ENCODE results near the gene IER5L. TPM values are rescaled to one million over a fixed set of nuclear protein-coding genes. Genes with fewer than 3 reads are reported as not detected.
A peak's percentile ranks its signal among the peaks of the same experiment; 100 is the strongest.

Gene IER5L
- total RNA-seq, 2 experiments from 2014 or later, result 8.6 to 8.8 TPM

GRCh38 chr9:129184219-129184524 is 6.1 kb upstream of the IER5L start:
- Mint-ChIP-seq H3K27me3 (no peaks in the 10 kb centered on the region), H3K4me1 (peaks cover 3% of the 10 kb centered on the region), H3K9me3 (no peaks in the 10 kb centered on the region), H3K27ac (no peak overlapping the region), H3K36me3 (no peaks in the 10 kb centered on the region), H3K4me3 (no peak overlapping the region)
- ATAC-seq (ENCODE audit: low read depth), result no peak
- no peak for DNase-seq
- POLR2A ChIA-PET, result no interaction called here

GRCh38 chr9:129183495-129184218 is 5.6 kb upstream of the IER5L start:
- H3K27me3 Mint-ChIP-seq, result no peaks in the 10 kb centered on the region
- no peak overlapping the region for H3K27ac Mint-ChIP-seq
- no peak overlapping the region for H3K4me3 Mint-ChIP-seq
- ATAC-seq (ENCODE audit: low read depth), result peak; percentile 20
- no peaks in the 10 kb centered on the region for H3K36me3 Mint-ChIP-seq
- DNase-seq, result no peak
- POLR2A ChIA-PET, result no interaction called here
- no peaks in the 10 kb centered on the region for H3K9me3 Mint-ChIP-seq
- peaks cover 7% of the 10 kb centered on the region for H3K4me1 Mint-ChIP-seq

DNA sequence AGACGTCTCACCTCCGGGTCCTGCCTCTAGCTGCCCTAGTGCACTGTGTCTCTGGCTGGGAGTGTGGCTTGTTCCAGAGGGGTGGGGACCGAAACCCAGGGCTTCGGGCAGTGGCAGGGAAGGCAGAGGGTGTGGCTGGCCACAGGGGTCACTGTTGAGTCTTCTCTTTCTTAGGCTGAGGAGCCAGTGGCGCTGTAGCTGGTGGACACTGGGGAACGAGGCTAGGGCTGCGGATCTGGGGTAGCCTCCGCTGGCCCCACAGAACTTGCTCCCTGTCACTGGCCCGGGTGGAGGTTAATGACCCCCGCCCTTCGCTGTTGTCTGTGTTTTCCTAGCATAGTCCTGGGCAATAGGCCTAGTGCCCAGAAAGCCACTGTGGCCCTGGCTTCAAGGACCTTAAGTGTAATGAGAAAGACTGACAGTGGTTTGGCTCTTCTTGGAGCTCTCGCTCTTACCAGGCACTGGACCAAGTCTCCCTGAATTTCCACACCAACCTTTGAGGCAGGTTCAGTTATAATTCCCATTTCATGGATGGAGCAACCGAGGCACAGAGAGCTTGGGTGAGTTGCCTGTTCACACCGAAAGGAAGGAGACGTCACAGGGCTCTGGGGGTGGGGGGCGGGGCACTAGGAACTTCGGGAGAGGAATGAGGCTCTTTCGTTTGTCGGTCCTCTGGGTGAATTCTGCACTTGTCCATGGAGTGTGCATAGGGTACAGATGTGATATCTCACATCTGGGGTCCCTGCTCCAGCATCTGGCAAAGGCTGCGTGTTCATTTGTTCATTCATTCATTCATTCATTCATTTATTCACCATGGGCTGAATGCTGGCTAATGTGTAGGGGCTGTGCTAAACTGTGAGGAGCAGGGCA is 4.8 kb upstream of the IER5L start:
- POLR2A ChIA-PET, result no interaction called here
- H3K4me3 Mint-ChIP-seq, result no peak overlapping the region

DNA sequence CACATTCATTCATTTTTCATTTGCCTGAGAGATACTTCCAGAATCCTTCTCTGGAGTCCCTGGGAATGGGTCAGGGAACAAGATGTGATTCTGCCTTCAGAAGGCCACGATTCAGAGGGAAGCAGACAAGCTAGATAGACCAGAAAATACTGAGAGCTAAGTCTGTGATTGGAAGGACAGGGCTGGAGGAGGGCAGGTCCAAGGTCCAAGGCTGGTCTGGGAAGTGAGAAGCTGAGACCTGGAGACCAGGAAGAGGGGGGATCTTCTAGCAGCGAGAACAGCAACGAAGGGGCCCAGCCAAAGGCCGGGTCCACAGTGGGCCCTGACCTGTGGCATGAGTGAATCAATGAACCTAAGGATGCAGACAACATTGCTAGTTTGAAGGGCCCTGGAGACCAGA is 4.1 kb upstream of the IER5L start:
- ATAC-seq (ENCODE audit: low read depth), result no peak
- Mint-ChIP-seq H3K36me3 (no peaks in the 10 kb centered on the region), H3K27ac (no peak overlapping the region), H3K4me3 (no peak overlapping the region), H3K27me3 (no peaks in the 10 kb centered on the region), H3K9me3 (no peaks in the 10 kb centered on the region), H3K4me1 (peaks cover 8% of the 10 kb centered on the region)
- POLR2A ChIA-PET, result no interaction called here
- DNase-seq, result no peak

More for the DNA sequence above, 4.8 kb upstream of the IER5L start:
- DNase-seq (no peak), ATAC-seq (ENCODE audit: low read depth) (no peak)
- H3K4me1 Mint-ChIP-seq, result peaks cover 8% of the 10 kb centered on the region
- H3K27ac Mint-ChIP-seq, result peak overlapping the region; percentile 23
- no peaks in the 10 kb centered on the region for H3K27me3 Mint-ChIP-seq
- H3K9me3 Mint-ChIP-seq, result no peaks in the 10 kb centered on the region
- H3K36me3 Mint-ChIP-seq, result no peaks in the 10 kb centered on the region

DNA sequence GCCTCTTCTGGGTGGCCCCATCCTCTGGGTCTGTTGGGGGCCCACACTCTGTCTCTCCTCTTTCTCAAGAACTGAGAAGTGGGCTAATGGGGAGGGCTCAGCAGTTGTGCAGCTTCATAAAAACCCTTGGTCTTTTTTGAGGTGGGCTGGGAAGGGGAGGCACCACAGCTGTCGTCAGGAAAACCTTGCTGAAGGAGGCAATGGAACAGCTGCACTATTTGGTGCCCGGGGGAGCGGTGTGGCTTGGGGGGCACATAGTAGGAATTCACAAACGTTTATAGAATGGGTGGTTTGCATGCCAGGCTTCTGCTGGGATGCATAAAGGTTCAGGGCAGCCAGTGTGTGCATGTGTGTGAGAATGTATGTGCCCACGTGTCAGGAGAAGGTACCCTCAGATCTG is 3.2 kb upstream of the IER5L start:
- no peaks in the 10 kb centered on the region for H3K9me3 Mint-ChIP-seq
- ATAC-seq (ENCODE audit: low read depth), result no peak
- no peaks in the 10 kb centered on the region for H3K27me3 Mint-ChIP-seq
- POLR2A ChIA-PET, result no interaction called here
- DNase-seq, result no peak
- no peak overlapping the region for H3K4me3 Mint-ChIP-seq
- no peaks in the 10 kb centered on the region for H3K36me3 Mint-ChIP-seq
- H3K27ac Mint-ChIP-seq, result no peak overlapping the region
- H3K4me1 Mint-ChIP-seq, result peaks cover 8% of the 10 kb centered on the region

DNA sequence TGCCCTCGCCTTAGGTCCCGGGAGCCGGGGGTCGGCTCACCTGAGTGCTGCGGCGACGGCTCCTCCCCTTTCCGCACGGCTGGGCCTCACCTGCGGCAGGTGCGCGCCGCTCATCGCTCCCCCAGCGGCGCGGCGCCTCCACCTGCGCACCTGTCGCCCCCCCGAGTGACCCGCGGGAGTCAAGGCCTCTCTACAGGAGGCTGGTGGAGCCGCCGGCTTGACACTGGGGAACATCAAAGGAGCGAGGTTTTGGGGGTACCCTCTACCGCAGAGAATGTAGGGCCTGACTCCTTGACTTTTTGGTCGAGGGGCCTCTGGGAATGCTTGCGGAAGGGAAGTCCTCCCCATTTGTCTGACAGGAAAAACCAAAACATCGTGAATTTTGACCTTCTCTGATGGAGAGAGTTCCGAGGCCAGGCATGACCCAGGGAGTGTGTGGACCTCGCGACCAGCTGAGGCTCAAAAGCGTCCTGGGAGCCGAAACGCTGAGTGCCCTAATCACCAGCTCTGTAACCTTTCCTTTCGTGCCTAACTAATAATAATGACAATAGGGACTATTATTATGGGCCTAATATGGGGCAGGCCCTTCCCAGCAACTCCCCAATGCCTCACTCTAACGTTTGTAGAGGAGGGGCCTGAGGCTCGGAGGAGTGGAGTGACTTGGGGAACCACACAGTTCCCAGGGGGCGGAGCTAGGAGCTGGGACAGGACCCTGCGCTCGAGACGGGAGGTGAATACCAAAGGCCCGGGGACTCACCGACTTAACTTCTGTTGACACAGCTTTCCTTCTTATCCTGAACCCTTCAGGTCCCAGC is 714 bp upstream of the IER5L start:
- no peaks in the 10 kb centered on the region for H3K27me3 Mint-ChIP-seq
- POLR2A ChIA-PET, result interaction anchor here (0.6 to 5.2 kb wide), 30 partner anchors 9 to 449 kb away, joined by 3 to 44 read pairs (median 5); partner anchors contain the start of gene NTMT1
- no peaks in the 10 kb centered on the region for H3K9me3 Mint-ChIP-seq
- peaks cover 8% of the 10 kb centered on the region for H3K4me1 Mint-ChIP-seq
- no peak for DNase-seq
- peak overlapping the region; percentile 16 for H3K27ac Mint-ChIP-seq
- peak overlapping the region; percentile 56 for H3K4me3 Mint-ChIP-seq
- H3K36me3 Mint-ChIP-seq, result no peaks in the 10 kb centered on the region
- no peak for ATAC-seq (ENCODE audit: low read depth)

DNA sequence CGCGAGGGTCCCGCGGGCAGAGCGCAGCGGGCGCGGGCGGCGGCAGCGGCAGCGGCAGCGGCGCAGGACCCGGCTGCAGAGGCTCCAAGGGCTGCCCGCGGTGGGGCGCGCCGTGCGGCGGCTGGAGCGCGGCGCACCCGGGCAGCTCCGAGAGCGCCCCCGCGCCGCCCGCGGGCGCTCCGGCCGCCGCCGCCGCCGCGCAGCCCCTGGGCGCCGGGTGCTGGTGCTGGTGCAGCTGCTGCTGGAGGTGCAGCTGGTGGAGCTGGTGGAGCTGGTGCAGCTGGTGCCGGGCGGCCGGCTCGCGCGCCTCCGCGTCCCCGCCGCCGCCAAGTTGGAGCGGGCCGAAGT is 644 bp downstream of the IER5L start:
- H3K27me3 Mint-ChIP-seq, result peaks cover 12% of the 10 kb centered on the region
- H3K9me3 Mint-ChIP-seq, result no peaks in the 10 kb centered on the region
- DNase-seq, result no peak
- H3K4me3 Mint-ChIP-seq, result no peak overlapping the region
- no peak overlapping the region for H3K27ac Mint-ChIP-seq
- POLR2A ChIA-PET, result interaction anchor here (0.7 to 5.2 kb wide), 27 partner anchors 10 to 450 kb away, joined by 3 to 44 read pairs (median 5); partner anchors contain the start of gene NTMT1
- H3K36me3 Mint-ChIP-seq, result no peaks in the 10 kb centered on the region
- H3K4me1 Mint-ChIP-seq, result peaks cover 8% of the 10 kb centered on the region
- ATAC-seq (ENCODE audit: low read depth), result peak; percentile 10

- no peaks in the 10 kb centered on the region for H3K36me3 Mint-ChIP-seq
- ATAC-seq (ENCODE audit: low read depth) (no peak), DNase-seq (peak; percentile 68)
- H3K27me3 Mint-ChIP-seq, result peaks cover 17% of the 10 kb centered on the region
- POLR2A ChIA-PET, result interaction anchor here (1.0 to 5.2 kb wide), 18 partner anchors 19 to 449 kb away, joined by 3 to 44 read pairs (median 8); partner anchors contain the start of gene NTMT1
- H3K4me3 Mint-ChIP-seq, result peak overlapping the region; percentile 89
- H3K9me3 Mint-ChIP-seq, result no peaks in the 10 kb centered on the region
- H3K4me1 Mint-ChIP-seq, result peaks cover 8% of the 10 kb centered on the region
- H3K27ac Mint-ChIP-seq, result peak overlapping the region; percentile 56
Observed at GRCh38 chr9:129176701-129177442, 1.2 kb downstream of the IER5L start.

GRCh38 chr9:129175825-129176633 is 2.0 kb downstream of the IER5L start:
- Mint-ChIP-seq H3K4me1 (peaks cover 8% of the 10 kb centered on the region), H3K9me3 (no peaks in the 10 kb centered on the region), H3K27me3 (peaks cover 19% of the 10 kb centered on the region), H3K36me3 (no peaks in the 10 kb centered on the region), H3K27ac (peak overlapping the region; percentile 89), H3K4me3 (peak overlapping the region; percentile 89)
- POLR2A ChIA-PET, result interaction anchor here (1.3 to 5.2 kb wide), 8 partner anchors 35 to 450 kb away, joined by 4 to 44 read pairs (median 13); partner anchors contain the start of gene NTMT1
- DNase-seq (peak; percentile 75), ATAC-seq (ENCODE audit: low read depth) (peak; percentile 13)

DNA sequence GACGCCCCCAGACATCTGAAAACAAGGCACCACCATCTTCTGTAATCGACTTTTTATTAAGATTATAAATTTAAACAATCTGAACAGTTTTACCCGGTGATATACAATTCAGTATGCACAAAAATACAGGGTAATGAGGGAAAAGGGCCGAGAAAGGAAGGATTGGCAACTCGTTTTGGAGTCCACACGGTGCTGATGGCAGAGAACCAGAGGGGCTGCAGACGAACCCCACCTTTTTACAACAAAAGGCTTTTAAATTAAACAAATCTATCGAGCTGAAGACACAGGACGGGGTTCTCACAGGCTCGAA is 2.6 kb downstream of the IER5L start:
- no peak for DNase-seq
- Mint-ChIP-seq H3K27me3 (peaks cover 19% of the 10 kb centered on the region), H3K4me1 (peaks cover 12% of the 10 kb centered on the region), H3K36me3 (no peaks in the 10 kb centered on the region), H3K9me3 (no peaks in the 10 kb centered on the region), H3K4me3 (peak overlapping the region; percentile 89), H3K27ac (peak overlapping the region; percentile 89)
- no peak for ATAC-seq (ENCODE audit: low read depth)
- POLR2A ChIA-PET, result interaction anchor here (1.1 to 5.2 kb wide), 7 partner anchors 35 to 450 kb away, joined by 4 to 44 read pairs (median 8); partner anchors contain the start of gene NTMT1

DNA sequence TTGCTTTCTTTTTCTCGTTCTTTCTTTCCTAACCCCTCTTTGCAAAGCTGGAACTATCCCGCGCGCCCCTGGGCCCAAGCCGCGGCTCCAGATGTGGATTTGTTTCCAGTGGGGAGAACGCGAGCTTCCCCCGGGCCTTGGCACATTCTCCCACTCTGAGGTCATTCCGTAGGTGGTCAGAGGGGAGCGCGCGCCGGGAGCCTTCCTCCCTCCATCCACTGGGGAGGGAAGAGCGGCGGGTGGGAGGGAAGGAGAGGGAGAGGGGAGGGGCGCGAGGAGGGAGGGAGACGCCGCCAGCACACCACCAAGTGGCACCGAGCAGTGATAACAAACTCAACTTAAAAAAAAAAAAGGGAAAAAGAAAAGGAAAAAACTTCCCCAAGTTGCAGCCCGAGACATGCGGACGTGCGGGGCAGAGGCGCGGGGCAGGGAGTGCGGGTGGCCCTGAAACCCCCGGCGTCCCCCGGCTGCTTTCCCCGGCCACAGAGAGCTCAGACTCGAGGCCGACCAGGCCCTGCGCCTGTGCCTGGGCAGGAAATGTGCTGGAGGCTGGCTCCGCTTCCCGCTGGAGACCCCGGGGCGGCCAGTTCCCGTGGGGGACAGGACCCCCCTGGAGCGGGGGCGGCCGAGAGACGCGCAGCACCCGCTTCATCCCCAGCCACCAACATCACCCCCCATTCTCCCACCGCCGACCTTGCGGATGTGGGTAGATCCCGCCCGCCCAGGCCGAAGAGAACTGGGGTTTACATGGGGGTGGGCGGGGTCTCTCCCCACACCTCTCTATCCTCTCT is 3.1 kb downstream of the IER5L start:
- DNase-seq, result peak; percentile 72
- POLR2A ChIA-PET, result interaction anchor here (0.7 to 5.2 kb wide), 11 partner anchors 34 to 451 kb away, joined by 3 to 44 read pairs (median 5); partner anchors contain the start of gene NTMT1
- H3K4me1 Mint-ChIP-seq, result peaks cover 17% of the 10 kb centered on the region
- peaks cover 19% of the 10 kb centered on the region for H3K27me3 Mint-ChIP-seq
- ATAC-seq (ENCODE audit: low read depth), result no peak
- peak overlapping the region; percentile 89 for H3K4me3 Mint-ChIP-seq
- H3K36me3 Mint-ChIP-seq, result no peaks in the 10 kb centered on the region
- peak overlapping the region; percentile 89 for H3K27ac Mint-ChIP-seq
- no peaks in the 10 kb centered on the region for H3K9me3 Mint-ChIP-seq

All from activated naive CD8-positive, alpha-beta T cell treated with anti-CD3 and anti-CD28 coated beads, Interleukin-2, amount 10 ng/mL, durations not matched to agents 7 days and 5 days (primary cell).